K562 (cell line): Measurements from ENCODE around the gene RPP14. TPM values are rescaled to one million over a fixed set of nuclear protein-coding genes. Genes with fewer than 3 reads are reported as not detected.

Source experiments
- ATAC-seq: fragments of 200-7000 bp; cut with Tn5 transposase; 3 replicates; pipeline ENCODE4 v1.9.1; 2020; ENCODE audit warnings: moderate library complexity
- BruUV-seq: library from RNA; stranded (reverse); fragments of 400-500 nt; replicated peaks from 2 replicates; lab custom pipeline; 2021; lab: Mats Ljungman, UMichigan
- CTCF ChIA-PET: fragments of 300-600 bp; formaldehyde crosslinking; extraction: SDS; loops from one replicate; lab custom pipeline; 2021; ENCODE audit warnings: low intra/inter-chr PET ratio; lab: Yijun Ruan, JAX
- POLR2A ChIA-PET: fragments of 300-600, 350-650 bp; sonication (Branson Sonifier 250); formaldehyde crosslinking; extraction: SDS; loops from one replicate; lab custom pipeline; 2021; ENCODE audit warnings: antibody characterized with exemption, inconsistent platforms; lab: Yijun Ruan, JAX
- DNase-seq, 4 experiments: peaks; one replicate each; pipeline versions ENCODE4 v3.0.0 to v3.0.0-alpha.2; 2011 to 2018; ENCODE audit warnings: low spot score in 3 of 4, mixed read lengths in 3 of 4; ENCODE audit errors: extremely low read depth in 1 of 4
- FAIRE-seq: peaks from 2 replicates; lab custom pipeline; 2011; peaks lifted over from hg19 to GRCh38; lab: Jason Lieb, UNC
- H2AFZ ChIP-seq: 2 replicates; pipeline ENCODE4 v1.6.0; 2011; ENCODE audit warnings: low read depth, low read length, control low read depth, inconsistent platforms
- H3K27ac ChIP-seq: fragments of 200-600 bp; 3 replicates; pipeline ENCODE4 v1.8.0; 2011; ENCODE audit warnings: low read depth, mild to moderate bottlenecking, control low read depth, inconsistent platforms, low read length, moderate library complexity, mixed read lengths; ENCODE audit errors: extremely low read depth
- H3K27me3 ChIP-seq, 2 experiments: fragments of 300-600 bp in 1 of 2; 2 replicates in 1 of 2; 3 replicates in 1 of 2; pipeline versions ENCODE4 v1.6.0 to v1.8.0; 2011; ENCODE audit warnings: inconsistent platforms in 2 of 2, low read length in 2 of 2, mild to moderate bottlenecking in 1 of 2, mixed read lengths in 1 of 2, moderate library complexity in 1 of 2; ENCODE audit not compliant: control insufficient read depth in 2 of 2, insufficient read depth in 2 of 2
- H3K36me3 ChIP-seq: fragments of 300-600 bp; 3 replicates; pipeline ENCODE4 v1.8.0; 2011; ENCODE audit warnings: mild to moderate bottlenecking, low read length, inconsistent platforms; ENCODE audit not compliant: control insufficient read depth, insufficient read depth
- H3K4me1 ChIP-seq, 2 experiments: fragments of 200-600 bp in 1 of 2; replicated peaks in 1 of 2; 2 replicates in 1 of 2; 3 replicates in 1 of 2; pipeline versions ENCODE4 v1.5.1 to v1.8.0; 2011; ENCODE audit warnings: inconsistent platforms in 2 of 2, low read length in 2 of 2, mild to moderate bottlenecking in 1 of 2, mixed read lengths in 1 of 2, moderate library complexity in 1 of 2; ENCODE audit not compliant: control insufficient read depth in 2 of 2, insufficient read depth in 2 of 2
- H3K4me2 ChIP-seq: 2 replicates; pipeline ENCODE4 v1.6.1; 2011; ENCODE audit warnings: low read length, control low read depth, inconsistent platforms, mixed read lengths; ENCODE audit not compliant: insufficient read depth
- H3K4me3 ChIP-seq: fragments of 200-600 bp; sonication (generic), shearing (Covaris generic); 2 replicates; pipeline ENCODE4 v1.5.1; 2016; ENCODE audit warnings: control low read depth, inconsistent platforms
- H3K79me2 ChIP-seq: fragments of 200-600 bp; 3 replicates; pipeline ENCODE4 v1.8.0; 2011; ENCODE audit warnings: low read length, inconsistent platforms; ENCODE audit not compliant: control insufficient read depth, insufficient read depth
- H3K9ac ChIP-seq, 2 experiments: 2 replicates each; pipeline versions ENCODE4 v1.6.0 to v1.6.1; 2011; ENCODE audit warnings: low read depth in 2 of 2, low read length in 2 of 2, control low read depth in 1 of 2, inconsistent platforms in 1 of 2, mild to moderate bottlenecking in 1 of 2, mixed read lengths in 1 of 2; ENCODE audit not compliant: insufficient read depth in 1 of 2
- H3K9me1 ChIP-seq: one replicate; pipeline ENCODE4 v1.6.0; 2011; ENCODE audit warnings: inconsistent platforms, mild to moderate bottlenecking, low read length, moderate library complexity; ENCODE audit not compliant: control insufficient read depth, insufficient read depth
- H3K9me3 ChIP-seq: replicated peaks from 2 replicates; pipeline ENCODE4 v1.5.1; 2011; ENCODE audit warnings: low read depth, low read length, inconsistent platforms; ENCODE audit not compliant: control insufficient read depth, insufficient read depth
- H4K20me1 ChIP-seq: replicated peaks from 2 replicates; pipeline ENCODE4 v1.6.1; 2011; ENCODE audit warnings: low read length, inconsistent platforms, mixed read lengths; ENCODE audit not compliant: control insufficient read depth, insufficient read depth
- ATF6 ChIP-seq: sonication (generic); formaldehyde crosslinking; IDR thresholded peaks from 2 replicates; pipeline ENCODE4 v1.4.0; 2020; ENCODE audit warnings: mild to moderate bottlenecking, missing genetic modification reagents
- CBX8 ChIP-seq: fragments of 200-600 bp; sonication (generic); IDR thresholded peaks from 2 replicates; pipeline ENCODE4 v1.6.1; 2012; ENCODE audit warnings: borderline replicate concordance, mixed run types, low read depth, mild to moderate bottlenecking, moderate library complexity, mixed read lengths, low read length, control low read depth, inconsistent platforms; ENCODE audit not compliant: poor library complexity, severe bottlenecking; ENCODE audit errors: extremely low read depth
- EGR1 ChIP-seq: fragments of 450-650 bp; conservative IDR thresholded peaks from 2 replicates; pipeline ENCODE4 v1.6.1; 2017; ENCODE audit warnings: mild to moderate bottlenecking
- HIVEP1 ChIP-seq: fragments of 250-450 bp; sonication (Bioruptor Pico); IDR thresholded peaks from 2 replicates; pipeline ENCODE4 v1.4.0; 2020; ENCODE audit warnings: mild to moderate bottlenecking
- KDM4B ChIP-seq, 2 experiments: fragments of 450-650 bp in 1 of 2; sonication (generic) in 1 of 2; IDR thresholded peaks; 2 replicates each; pipeline ENCODE4 v1.6.1; 2016 to 2017; ENCODE audit warnings: borderline replicate concordance in 2 of 2, antibody characterized with exemption in 1 of 2, low read depth in 1 of 2, mild to moderate bottlenecking in 1 of 2
- MEF2A ChIP-seq: IDR thresholded peaks from 2 replicates; pipeline ENCODE4 v1.6.1; 2011; ENCODE audit warnings: low read depth, mild to moderate bottlenecking, low read length, moderate library complexity; ENCODE audit not compliant: control insufficient read depth
- RNF219 ChIP-seq: fragments of 250-450 bp; sonication (Bioruptor Pico); IDR thresholded peaks from 2 replicates; pipeline ENCODE4 v1.5.0; 2022; ENCODE audit warnings: mild to moderate bottlenecking
- SMARCE1 ChIP-seq: fragments of 450-650 bp; IDR thresholded peaks from 2 replicates; pipeline ENCODE4 v1.7.1; 2016; ENCODE audit warnings: mild to moderate bottlenecking
- TEAD2 ChIP-seq: fragments of 450-650 bp; IDR thresholded peaks from 2 replicates; pipeline ENCODE4 v1.6.1; 2016; ENCODE audit warnings: missing genetic modification characterization, control low read depth, missing compliant biosample characterization
- ZC3H4 ChIP-seq: sonication (generic); formaldehyde crosslinking; IDR thresholded peaks from 2 replicates; pipeline ENCODE4 v1.9.0; 2021; ENCODE audit warnings: missing genetic modification reagents, borderline replicate concordance
- ZNF140 ChIP-seq: fragments of 250-450 bp; sonication (Bioruptor Pico); IDR thresholded peaks from 2 replicates; pipeline ENCODE4 v1.8.0; 2021; ENCODE audit warnings: moderate library complexity, mild to moderate bottlenecking, inconsistent platforms
- WGBS: fragments of 100-300 bp; shearing (Covaris generic); methylation state at CpG from one replicate; pipeline ENCODE4 v1.1.6; 2016; ENCODE audit warnings: low coverage, mixed read lengths; ENCODE audit not compliant: insufficient coverage; ENCODE audit errors: missing lambda C conversion rate; 5-methylcytosine and 5-hydroxymethylcytosine counted together
- in situ Hi-C: fragments of 300-500 bp; cut with MboI; formaldehyde crosslinking; loops from 4 replicates; pipeline ENCODE4 v1.15.0; 2018; ENCODE audit warnings: inconsistent platforms, mixed read lengths
- intact Hi-C: fragments of 100-400 bp; cut with micrococcal nuclease; formaldehyde crosslinking; loops from 2 replicates; pipeline ENCODE4 v1.14.2; 2022
- polyA plus RNA-seq, 8 experiments: library from polyadenylated mRNA; depleted of rRNA in 4 of 8; stranded (reverse) in 5 of 8; unstranded in 3 of 8; fragments of >200 nt; fragmentation: Nextera tagmentation in 2 of 8; fragmentation: Illumina TruSeq in 1 of 8; extraction: Ambion mirVana in 2 of 8; extraction: Trizol in 1 of 8; gene quantifications; 2 replicates each; pipeline versions ENCODE4 v1.2.1 to v1.2.3, GENCODE V29; 2011 to 2014; ENCODE audit warnings: inconsistent platforms in 1 of 8, missing spikeins in 1 of 8
- total RNA-seq, 7 experiments: library from RNA; depleted of rRNA in 6 of 7; stranded (reverse); fragments of >200 nt in 6 of 7; fragmentation: Illumina TruSeq in 2 of 7; extraction: Trizol in 2 of 7; gene quantifications; 2 replicates each; pipeline versions ENCODE4 v1.2.1 to v1.2.3, GENCODE V29; 2011 to 2021; ENCODE audit warnings: low replicate concordance in 1 of 7

RPP14 gene
- total and polyA plus RNA-seq, 9 of the 15 experiments (the other 6 are each of a cell fraction or from before 2014, with no cell fraction given), result 13.5 to 20.8 (median 15.4) TPM

- H3K36me3 ChIP-seq, result no peaks in the 10 kb centered on the region
- ATAC-seq (no peak), DNase-seq (no peak), FAIRE-seq (no peak)
- no TSS peak for BruUV-seq
- intact Hi-C loops (no loop called here), in situ Hi-C loops (no loop called here)
- no peak overlapping the region for H2AFZ ChIP-seq
- POLR2A ChIA-PET, result no interaction called here
- CTCF ChIA-PET, result no interaction called here
- no peak overlapping the region for H3K27ac ChIP-seq
- H3K4me1 ChIP-seq, result no peaks in the 10 kb centered on the region
- H3K9ac ChIP-seq, result no peak overlapping the region
- H4K20me1 ChIP-seq, result no peaks in the 10 kb centered on the region
- TF ChIP-seq ZC3H4 (CRISPR knock-in tag) (no peak), CBX8 (no peak), ATF6 (CRISPR knock-in tag) (no peak), ZNF140 (CRISPR knock-in tag) (no peak), RNF219 (CRISPR knock-in tag) (no peak), KDM4B (IDR thresholded peaks at IDR 0.05; ENCODE audit: borderline replicate concordance in 2 of 2, low read depth in 1 of 2) (no peak), HIVEP1 (CRISPR knock-in tag) (no peak), TEAD2 (tag) (no peak), SMARCE1 (no peak), MEF2A (no peak), EGR1 (no peak)
- no peaks in the 10 kb centered on the region for H3K79me2 ChIP-seq
- H3K4me3 ChIP-seq, result no peak overlapping the region
- H3K27me3 ChIP-seq, result no peaks in the 10 kb centered on the region
- H3K4me2 ChIP-seq, result no peak overlapping the region
- H3K9me3 ChIP-seq, result no peaks in the 10 kb centered on the region
- WGBS, result 32% methylated on average over 3 of the region's 3 CpGs
- no peaks in the 10 kb centered on the region for H3K9me1 ChIP-seq
Measured at GRCh38 chr3:58261954-58262666, 43.9 kb upstream of the RPP14 start.
